ENCODE results near the gene IGF1R.
A peak's percentile ranks its signal among the peaks of the same experiment; 100 is the strongest.

IGF1R gene

DNA sequence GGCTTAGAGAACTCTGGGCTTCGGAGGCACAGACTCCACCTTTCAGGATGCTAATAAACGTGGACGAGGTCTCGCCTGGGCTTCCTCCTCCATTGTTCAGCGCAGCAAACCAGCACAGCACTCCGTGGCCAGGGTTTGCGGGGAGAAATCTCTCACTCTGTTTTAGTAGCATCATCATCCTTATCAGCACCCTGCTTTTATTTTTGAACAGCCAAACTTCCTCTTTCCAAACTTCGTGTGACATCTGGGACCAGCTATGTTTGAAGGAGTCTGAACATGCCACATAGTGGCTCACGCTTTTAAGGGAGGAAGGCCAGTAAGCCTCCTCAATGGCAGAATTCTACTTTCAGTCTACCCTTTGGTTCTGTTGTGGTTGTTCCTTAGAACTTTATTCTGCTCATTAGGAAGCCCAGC, 210.3 kb downstream of the IGF1R start:
- DNase-seq (ENCODE audit: low read depth): no peak

DNA sequence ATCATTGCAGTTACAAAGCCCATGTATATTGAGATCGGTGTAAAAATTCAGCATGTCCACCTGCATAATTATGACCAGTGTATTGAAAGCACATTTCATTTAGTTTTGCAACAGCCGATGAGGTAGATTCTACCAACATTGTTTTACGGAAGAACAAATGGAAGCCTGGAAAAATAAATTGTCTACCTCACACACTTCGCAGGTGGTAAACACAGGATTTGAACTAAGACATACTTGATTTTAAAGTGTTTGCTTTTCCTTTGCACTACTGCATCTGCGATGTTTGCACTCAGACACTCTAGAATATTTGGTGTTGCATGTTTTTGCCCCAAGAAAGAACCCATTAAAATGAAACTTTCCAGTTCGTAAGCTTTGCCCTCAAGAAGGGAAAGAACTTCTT, 210.8 kb downstream of the IGF1R start:
- DNase-seq (ENCODE audit: low read depth): no peak

DNA sequence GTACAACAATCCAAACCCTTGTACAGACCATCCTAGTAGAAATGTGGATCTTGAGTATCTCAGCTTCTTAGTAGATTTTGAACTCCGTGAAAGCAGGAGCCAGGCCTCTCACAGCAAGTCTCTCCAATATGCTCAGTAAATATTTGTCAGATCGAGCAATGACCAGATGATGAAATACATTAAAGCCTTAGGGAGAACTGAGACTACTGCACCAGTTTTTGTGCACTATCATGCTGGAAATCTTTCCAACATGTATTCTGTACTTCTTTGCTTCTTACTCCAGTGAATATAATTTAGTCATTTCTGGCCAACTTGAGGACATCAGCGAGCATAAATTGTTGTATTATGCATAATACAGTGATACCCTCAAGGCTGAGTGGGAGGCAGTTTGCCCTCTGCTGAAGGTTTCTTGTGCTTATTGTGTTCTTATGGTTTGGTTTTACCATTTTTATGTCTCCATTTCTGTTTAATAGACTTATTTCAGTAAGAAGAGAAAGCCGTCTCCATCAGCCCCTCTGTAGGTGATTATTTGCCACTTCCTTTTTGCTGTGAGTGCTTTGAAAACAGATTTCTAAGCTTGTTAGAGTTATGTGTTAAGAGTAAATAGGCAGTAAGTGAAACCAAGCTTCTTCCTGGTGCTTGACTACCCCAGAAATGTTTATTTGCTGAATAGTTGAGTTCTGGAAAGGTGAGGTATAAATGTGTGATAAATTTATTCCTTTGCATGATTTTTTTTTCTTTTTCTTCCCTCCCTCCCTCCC, 212.1 kb downstream of the IGF1R start:
- no peak for DNase-seq (ENCODE audit: low read depth)

DNA sequence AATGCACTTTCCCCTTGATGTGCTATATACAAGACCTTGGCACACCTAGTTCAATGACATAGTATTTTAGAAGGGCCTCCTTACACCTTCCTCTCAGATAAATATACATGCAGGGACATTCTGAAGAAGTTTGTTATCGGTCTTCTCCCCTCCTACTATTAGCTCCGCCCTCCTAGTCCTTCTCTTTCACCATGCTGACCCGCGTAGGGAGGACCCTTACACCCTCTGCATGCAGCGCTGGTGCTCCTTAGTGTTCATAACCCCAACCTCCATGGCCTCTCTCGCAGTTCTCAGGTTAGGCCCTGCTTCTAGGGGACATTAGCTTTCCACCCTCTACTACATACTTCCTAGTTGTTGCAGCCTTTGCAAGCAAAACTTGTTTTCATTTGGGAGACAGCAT, 212.8 kb downstream of the IGF1R start:
- DNase-seq (ENCODE audit: low read depth): no peak

DNA sequence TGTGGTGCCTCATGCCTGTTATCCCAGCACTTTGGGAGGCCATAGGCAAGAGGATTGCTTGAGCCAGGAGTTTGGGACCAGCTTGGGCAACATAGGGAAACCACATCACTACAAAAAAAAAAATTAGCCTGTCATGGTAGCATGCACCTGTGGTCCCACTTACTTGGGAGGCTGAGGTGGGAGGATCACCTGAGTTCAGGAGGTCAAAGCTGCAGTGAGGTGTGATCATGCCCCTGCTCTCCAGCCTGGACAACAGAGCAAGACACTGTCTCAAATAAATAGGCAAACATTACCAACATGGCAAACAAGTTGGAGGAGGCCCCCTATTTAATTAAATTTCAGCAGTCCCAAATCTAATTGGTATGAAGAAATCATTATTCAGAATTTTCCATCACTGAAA, 215.6 kb downstream of the IGF1R start:
- DNase-seq (ENCODE audit: low read depth): no peak

DNA sequence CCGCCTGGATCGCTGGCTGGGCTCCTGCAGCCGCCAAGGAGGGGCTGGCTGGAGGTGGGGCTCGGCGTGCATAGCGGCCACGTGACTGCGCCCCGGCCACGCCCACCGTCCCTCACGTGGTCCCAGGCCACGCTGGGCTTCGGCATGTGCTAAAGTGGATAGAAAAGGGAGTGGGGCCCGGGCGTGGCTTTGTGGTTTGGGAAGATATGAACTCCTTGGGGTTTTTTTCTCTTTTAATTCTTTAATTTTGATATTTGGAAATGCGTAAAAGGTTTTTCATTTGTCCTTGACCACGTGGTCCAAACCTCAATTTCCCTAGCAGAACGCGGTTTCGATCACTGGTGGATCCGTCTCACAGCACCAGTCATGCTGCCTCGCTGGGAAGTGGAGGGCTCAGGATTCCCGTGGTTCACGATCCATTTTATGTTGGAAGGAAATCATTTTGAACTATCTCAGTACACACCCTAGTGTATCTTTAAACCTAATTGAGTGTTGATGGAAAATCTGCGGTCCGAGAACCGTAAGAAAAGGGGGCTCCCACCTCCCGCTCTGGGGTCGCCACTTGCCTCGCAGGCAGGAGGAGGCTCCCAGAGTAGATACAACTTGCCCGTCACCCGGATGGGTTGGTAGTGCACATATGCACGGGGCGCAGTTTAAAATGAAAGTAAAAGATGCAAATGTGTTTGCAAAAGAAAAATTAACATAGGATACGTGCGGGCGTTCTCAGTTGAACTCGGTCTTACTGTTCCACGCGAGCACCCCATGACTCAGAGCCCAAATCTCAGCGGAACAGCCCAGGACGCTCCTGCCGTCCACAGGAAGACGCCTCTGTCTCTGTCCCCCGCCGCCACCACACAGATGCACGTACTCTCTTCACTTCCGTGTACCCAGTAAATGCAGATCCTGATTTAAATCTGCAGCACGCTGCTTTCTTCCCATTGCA, 217.3 kb downstream of the IGF1R start:
- DNase-seq (ENCODE audit: low read depth): peak; percentile 34

DNA sequence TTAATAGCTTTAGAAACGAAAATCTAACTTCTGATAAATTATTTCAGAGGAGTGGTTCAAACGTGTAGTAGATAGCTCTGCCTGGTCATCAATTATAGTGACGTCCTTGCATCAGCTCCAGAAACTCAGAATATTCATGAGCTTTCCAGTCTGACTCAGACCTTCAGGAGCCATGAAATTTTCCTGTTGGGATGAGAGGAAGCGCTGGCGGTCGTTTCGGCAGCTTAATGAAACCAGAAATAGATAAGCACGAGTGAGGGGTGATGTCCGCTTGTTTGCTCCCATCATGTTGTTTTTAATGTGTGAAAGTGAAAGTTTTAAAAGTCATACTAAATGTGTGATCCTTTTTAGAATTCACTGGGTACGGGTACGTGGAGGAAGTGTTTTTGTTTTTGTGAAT, 218.2 kb downstream of the IGF1R start:
- DNase-seq (ENCODE audit: low read depth): no peak

DNA sequence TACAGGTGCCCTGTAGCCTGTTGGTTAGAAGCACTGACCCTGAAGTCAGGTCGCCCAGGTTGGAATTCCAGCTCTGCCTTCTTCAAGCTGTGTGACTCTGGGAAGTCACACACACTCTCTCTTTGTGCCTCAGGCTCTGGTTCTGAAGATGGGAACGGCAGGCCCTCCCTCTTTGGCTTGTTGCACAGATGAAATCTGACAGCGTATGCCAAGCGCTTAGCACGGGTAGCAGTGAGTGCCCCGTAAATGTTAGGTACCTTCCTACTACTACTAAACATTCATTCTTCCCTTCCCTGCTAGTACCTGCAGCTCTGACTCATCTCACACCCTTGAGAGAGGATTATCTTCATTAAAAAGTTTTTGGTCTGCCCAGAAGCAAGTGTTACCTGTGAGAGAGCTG, 220.2 kb downstream of the IGF1R start:
- no peak for DNase-seq (ENCODE audit: low read depth)

DNA sequence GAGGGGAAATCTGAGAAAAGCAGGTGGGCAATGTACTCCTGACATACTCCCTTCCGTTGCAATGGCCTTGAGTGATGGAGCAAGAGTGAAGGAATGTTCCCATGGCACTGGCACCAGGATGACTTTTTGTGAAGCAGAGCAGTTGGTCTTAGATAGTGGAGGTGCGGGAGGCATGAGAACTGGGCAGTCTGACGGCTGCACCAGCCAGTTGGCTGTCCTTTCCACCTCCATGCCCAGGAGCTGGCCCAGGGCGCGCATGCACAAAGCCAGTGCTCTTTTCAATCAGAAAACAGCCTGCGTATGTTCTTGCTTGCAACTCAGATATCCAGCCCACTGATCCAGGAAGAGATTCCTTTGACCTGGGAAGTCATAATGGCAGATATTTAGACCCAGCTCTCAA, 222.4 kb downstream of the IGF1R start:
- DNase-seq (ENCODE audit: low read depth): no peak

DNA sequence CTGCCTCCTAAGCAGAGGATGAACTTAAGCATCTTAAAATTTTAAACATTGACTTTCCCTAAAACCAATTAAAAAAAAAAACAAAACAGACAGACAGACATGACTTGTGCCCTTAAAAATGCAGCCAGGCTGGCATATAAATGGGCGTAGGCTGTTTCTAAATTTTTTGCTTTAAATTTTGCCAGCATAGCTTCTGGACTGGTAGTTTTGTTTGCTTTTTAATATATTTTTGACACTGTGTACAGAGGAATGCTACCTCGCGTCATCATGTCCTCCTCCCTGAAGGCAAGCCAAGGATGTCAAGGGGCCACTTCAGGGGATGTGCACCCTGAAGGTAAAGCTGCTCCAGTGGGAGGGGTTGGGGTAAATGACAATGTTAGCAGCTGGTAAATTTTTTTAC, 224.4 kb downstream of the IGF1R start:
- no peak for DNase-seq (ENCODE audit: low read depth)

DNA sequence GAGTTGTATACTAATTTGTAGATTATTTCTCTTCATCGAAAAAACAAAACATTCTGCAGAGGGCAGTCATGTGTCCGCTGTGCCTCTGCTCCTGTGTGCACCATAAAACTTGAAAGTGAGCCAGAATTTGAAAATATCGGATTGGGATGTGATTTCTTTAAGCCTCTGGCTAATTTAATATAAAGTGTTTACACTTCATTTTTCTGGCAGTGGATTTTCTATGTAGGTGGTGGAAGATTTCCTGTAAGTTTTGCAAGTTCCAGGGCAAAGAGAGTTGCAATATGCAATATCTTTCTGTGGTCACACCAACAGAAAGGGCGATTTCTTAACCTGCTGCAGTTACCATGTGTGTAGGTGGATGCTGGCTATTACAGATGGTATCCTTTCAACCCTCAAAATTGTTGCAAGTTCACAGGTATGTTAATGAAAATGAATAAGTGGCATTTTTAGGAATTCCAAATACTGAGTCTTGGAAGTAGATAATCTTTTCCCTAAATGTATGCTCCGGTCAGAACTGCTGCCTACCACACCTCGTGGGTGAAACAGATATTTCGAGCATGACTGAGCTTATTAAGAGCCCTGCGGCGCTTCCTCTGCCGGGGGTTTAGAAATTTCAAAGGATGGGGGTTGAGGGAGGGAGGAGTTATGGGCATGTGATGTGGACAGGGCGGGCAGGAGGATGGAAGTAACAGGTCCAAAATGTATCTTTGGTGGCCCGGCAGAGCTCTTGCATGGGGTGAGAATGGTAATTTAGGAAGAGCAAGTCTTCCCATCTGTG, 225.3 kb downstream of the IGF1R start:
- no peak for DNase-seq (ENCODE audit: low read depth)

DNA sequence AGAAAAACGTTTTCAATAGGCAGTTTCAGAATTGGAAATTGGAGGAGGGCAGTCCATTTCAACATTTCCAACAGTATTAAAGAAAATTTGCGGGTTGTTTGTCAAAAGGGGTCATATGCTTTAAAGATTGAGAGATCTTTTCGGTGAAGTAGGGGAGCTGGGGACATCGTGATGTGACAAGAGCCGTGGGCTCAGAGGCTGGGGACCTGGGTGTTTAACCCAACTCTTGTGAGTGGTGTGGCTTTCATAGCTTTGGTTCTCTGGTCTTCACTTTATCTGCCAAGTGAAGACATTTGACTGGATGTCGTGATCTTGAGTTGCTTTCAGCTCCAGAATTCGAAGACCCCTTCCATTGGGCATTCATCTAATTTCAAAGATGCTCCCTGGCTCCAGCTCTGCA, 226.0 kb downstream of the IGF1R start:
- no peak for DNase-seq (ENCODE audit: low read depth)

DNA sequence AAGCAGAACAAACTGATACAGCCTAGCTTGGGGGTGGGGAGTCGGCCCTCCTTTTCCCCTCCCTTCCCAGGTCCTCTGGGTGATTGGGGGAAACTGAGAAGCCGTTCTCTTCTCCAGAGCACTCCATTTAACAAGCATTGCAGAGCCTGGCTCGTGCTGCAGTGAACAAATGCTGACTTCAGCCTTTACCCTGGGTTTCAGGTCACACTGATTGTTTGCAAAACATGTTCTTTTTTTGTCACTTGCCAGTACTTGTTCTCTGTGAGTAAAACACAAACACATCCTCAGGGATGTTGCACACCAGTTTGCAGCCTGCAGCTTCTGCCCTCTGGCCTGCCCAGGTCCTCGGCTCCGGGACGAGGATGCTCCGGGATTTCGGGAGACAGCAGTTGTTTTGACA, 226.4 kb downstream of the IGF1R start:
- DNase-seq (ENCODE audit: low read depth): no peak

DNA sequence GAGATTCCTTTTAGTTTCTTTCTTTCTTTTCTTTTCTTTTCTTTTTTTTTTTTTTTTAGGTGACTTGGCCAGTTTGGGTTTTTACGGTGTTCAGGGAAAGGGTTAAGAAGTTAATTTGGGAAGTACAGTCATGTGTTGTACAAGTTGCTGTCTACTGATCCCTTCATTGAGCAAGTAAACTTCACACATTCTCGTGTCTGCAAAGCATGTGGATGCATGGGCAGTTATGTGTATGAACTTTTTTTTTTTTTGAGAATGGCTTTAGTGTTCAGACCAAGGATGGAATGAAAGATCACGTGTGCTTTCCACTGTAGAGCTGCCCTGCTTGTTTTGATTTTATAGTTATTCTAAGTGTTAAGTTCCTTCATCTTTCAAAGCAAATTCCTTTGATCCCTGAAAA, 227.0 kb downstream of the IGF1R start:
- no peak for DNase-seq (ENCODE audit: low read depth)

DNA sequence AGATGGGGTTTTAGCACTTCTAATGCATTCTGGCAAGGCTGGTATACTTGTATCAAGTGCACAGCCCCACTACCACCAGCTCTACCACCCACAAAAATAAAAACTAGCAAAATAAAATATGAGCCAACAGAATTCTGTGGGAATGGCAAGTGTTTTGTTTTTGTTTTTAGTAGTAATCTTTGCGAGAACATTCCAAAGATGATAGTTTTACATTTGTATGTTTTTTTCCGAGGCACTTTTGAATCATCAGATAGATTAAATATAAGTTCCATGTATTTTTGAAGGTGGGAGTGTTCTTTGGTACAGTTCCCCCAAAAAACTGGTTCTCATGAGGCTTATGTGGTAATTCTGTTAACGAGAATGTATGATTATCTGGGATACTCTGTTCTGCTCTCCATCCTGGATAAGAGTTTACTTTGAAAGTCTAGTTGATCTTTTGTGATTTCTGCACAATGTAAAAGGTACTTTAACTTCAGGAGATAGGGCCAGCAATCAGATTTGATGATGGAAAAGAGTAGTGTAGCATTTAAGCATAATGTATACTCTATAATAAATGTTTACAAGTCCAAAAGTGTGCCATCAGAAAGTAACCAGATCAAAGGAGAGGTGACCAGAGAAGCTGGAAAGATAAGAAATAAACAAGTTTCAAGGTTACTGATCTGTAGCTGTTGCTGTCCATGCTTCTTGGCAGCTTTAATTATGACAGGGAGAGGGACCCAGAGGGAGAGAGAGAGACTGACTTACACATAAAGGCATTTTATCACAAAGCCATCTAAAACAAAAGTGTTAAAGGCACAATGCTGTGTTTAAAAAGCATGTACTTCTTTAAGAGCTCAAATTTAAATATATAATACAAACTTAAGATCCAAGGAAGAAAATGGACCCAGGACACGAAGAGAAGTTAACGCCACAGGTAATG, 228.4 kb downstream of the IGF1R start:
- no peak for DNase-seq (ENCODE audit: low read depth)

DNA sequence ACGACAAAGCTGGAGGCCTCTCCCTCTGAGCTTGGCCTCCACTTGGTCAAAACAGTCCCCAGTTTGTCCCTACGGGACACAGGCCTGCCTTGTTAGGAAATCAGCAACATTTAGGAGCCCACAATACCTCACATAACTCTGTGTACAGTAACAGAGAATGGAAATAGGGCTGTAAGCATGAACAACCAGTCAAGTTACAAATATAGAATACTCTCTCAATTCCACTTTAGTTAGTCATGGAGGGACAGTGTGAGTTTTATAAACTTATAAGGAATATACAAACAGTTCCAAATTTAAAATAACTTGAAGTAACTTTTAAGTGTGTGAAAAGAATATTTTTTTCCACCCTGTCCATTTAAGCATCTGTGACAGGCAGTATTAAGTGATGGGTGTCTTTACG, 229.8 kb downstream of the IGF1R start:
- no peak for DNase-seq (ENCODE audit: low read depth)

DNA sequence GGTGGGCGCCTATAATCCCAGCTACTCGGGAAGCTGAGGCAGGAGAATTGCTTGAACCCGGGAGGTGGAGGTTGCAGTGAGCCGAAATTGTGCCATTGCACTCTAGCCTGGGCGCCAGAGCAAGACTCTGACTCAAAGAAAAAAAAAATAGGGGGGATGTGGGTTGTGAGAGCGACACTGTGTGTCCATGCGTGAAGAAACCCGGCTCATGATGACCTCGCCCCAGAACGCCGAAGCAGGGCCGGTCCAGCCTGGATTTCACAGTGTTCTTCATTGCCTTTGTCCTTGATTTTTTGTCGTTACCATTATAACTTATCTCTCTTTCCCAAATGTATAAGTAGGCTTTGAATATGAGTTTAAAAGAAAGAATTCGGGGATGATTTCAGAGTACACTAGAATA, 230.5 kb downstream of the IGF1R start:
- no peak for DNase-seq (ENCODE audit: low read depth)

DNA sequence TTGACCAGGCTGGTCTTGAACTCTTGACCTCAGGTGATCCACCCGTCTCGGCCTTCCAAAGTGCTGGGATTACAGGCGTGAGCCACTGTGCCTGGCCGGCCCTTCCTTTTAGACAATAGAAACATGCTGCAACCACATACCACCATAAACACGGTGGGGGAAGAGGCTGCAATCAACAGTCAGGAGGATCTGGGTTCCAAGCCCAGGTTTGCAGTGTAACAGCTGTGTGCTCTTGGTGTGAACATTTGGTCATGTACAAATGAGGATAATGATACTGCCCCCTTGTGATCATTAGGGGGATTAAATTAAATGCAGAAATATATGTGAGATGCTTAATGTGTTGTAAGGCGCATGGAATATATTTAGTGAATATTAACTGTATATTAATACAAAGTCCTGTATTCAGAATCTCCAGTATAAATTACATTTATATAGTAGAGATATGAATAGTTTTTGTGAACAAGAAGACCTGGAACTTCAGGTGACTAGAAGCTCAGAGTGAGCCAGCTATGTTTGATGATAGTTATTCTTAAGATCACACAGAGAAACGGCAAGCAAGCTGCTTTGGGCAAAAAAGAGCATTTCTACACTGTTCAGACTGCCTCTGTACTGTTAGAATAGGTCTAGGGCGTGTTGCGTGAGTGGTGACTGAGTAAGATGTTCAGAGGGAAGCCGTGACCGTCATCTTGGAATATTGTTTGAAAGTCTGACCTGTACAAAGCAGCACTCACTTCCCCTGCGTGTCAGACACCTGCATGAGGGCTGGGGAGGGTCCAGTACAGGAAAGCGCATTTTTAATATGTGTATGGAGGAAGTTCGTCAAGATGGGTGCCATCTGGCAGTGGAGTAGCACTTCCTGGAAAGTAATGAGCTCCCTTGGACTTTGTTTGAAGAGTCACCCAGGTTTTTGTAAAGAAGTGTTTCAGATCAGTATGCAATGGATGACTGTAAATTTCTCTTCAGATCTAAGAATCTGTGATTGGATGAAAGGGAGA, 233.5 kb downstream of the IGF1R start:
- no peak for DNase-seq (ENCODE audit: low read depth)

DNA sequence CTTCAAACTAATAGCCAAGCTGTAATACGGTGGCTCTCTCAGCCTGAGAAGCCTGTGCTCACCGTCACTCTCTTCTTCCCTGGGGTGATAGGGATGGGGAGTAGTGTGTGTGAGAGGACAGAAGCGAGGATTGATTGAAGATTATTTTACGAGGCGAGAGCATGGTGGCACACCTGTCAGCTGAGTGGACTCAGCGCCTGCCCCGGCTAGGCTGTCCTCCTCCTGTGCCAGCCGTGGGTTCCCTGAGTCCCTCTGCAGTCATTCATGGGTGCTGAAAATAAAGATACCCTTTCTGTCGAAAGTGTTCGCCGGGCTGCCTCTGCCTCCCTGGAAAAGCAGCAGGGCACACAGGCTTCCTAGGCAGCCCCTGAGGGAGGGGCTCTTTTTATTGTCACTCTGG, 235.1 kb downstream of the IGF1R start:
- no peak for DNase-seq (ENCODE audit: low read depth)

DNA sequence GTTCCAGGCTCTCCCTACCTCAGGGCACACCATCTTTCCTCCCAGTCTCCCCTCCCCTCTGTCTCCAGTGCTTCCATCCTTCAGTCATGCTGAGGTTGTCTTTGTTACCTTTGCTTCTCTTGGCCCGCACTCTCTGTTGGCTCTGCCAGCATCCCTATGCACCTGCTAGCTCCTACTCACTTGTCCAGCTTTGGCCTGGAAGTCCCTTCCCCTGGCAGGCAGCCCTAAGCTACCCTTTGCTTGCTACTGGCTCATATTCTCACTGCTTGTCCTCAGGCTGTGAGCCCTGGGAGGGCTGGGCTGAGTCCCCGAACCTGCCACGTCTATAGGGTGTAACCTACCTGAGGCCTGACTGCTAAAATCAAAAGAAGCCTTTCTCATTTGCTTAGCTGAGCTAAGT, 236.6 kb downstream of the IGF1R start:
- no peak for DNase-seq (ENCODE audit: low read depth)

Data from stimulated activated CD8-positive, alpha-beta memory T cell treated with anti-CD3 and anti-CD28 coated beads, Interleukin-15, amount 100 ng/mL, for 1 hour (primary cell).